ENCODE measurements around the gene GNAO1. TPM values are rescaled to one million over a fixed set of nuclear protein-coding genes. Genes with fewer than 3 reads are reported as not detected.
A peak's percentile ranks its signal among the peaks of the same experiment; 100 is the strongest.

Gene GNAO1
- total RNA-seq, 1 donor from 2014 or later, result 15.4 TPM

- Histone ChIP-seq H3K27me3 (ENCODE audit: low read depth) (no peaks in the 10 kb centered on the region), H3K27ac (replicated peaks) (no peak overlapping the region), H3K4me1 (peaks cover 21% of the 10 kb centered on the region), H3K4me3 (no peak overlapping the region), H3K36me3 (no peaks in the 10 kb centered on the region), H3K9me3 (replicated peaks) (no peaks in the 10 kb centered on the region)
- DNase-seq, result no peak
- no peak for TF ChIP-seq CTCF (IDR thresholded peaks at IDR 0.05; ENCODE audit: borderline replicate concordance)
- intact Hi-C loops (cut with micrococcal nuclease), result loop anchor here (10.0 kb wide), 1 partner anchor 260 kb away; no protein-coding TSS in a partner anchor
Observed at GRCh38 chr16:56204816-56205215, 13.5 kb downstream of the GNAO1 start.

- Histone ChIP-seq H3K27ac (replicated peaks) (no peak overlapping the region), H3K9me3 (replicated peaks) (no peaks in the 10 kb centered on the region), H3K4me3 (no peak overlapping the region), H3K4me1 (peaks cover 17% of the 10 kb centered on the region), H3K27me3 (ENCODE audit: low read depth) (no peaks in the 10 kb centered on the region), H3K36me3 (no peaks in the 10 kb centered on the region)
- DNase-seq, result no peak
- TF ChIP-seq CTCF (IDR thresholded peaks at IDR 0.05; ENCODE audit: borderline replicate concordance), result no peak
- intact Hi-C loops (cut with micrococcal nuclease), result loop anchor here (10.0 kb wide), 1 partner anchor 262 kb away; no protein-coding TSS in a partner anchor
Observed at GRCh38 chr16:56206951-56207350, 15.7 kb downstream of the GNAO1 start.

- no peak overlapping the region for H3K27ac ChIP-seq (replicated peaks)
- intact Hi-C loops (cut with micrococcal nuclease), result loop anchor here (10.0 kb wide), 1 partner anchor 263 kb away; no protein-coding TSS in a partner anchor
- no peak for DNase-seq
Observed at GRCh38 chr16:56207421-56207820, 16.1 kb downstream of the GNAO1 start.

GRCh38 chr16:56211435-56211981, 20.2 kb downstream of the GNAO1 start:
- H3K4me3 ChIP-seq, result no peak overlapping the region
- intact Hi-C loops (cut with micrococcal nuclease), result no loop called here
- peak overlapping the region; percentile 7 for H3K27ac ChIP-seq (replicated peaks)
- H3K27me3 ChIP-seq (ENCODE audit: low read depth), result no peaks in the 10 kb centered on the region
- H3K9me3 ChIP-seq (replicated peaks), result no peaks in the 10 kb centered on the region
- peaks cover 13% of the 10 kb centered on the region for H3K4me1 ChIP-seq
- no peak for TF ChIP-seq CTCF (IDR thresholded peaks at IDR 0.05; ENCODE audit: borderline replicate concordance)
- no peak for DNase-seq
- no peaks in the 10 kb centered on the region for H3K36me3 ChIP-seq

More at GRCh38 chr16:56207421-56207820, 16.1 kb downstream of the GNAO1 start:
- Histone ChIP-seq H3K27me3 (ENCODE audit: low read depth) (no peaks in the 10 kb centered on the region), H3K9me3 (replicated peaks) (no peaks in the 10 kb centered on the region), H3K4me3 (no peak overlapping the region), H3K36me3 (no peaks in the 10 kb centered on the region), H3K4me1 (peaks cover 17% of the 10 kb centered on the region)
- TF ChIP-seq CTCF (IDR thresholded peaks at IDR 0.05; ENCODE audit: borderline replicate concordance), result no peak

- peaks cover 13% of the 10 kb centered on the region for H3K4me1 ChIP-seq
- no peaks in the 10 kb centered on the region for H3K36me3 ChIP-seq
- no peak overlapping the region for H3K4me3 ChIP-seq
- H3K9me3 ChIP-seq (replicated peaks), result no peaks in the 10 kb centered on the region
- H3K27me3 ChIP-seq (ENCODE audit: low read depth), result no peaks in the 10 kb centered on the region
- TF ChIP-seq CTCF (IDR thresholded peaks at IDR 0.05; ENCODE audit: borderline replicate concordance), result no peak
- intact Hi-C loops (cut with micrococcal nuclease), result no loop called here
- peak overlapping the region; percentile 7 for H3K27ac ChIP-seq (replicated peaks)
- DNase-seq, result no peak
Observed at GRCh38 chr16:56212144-56212543, 20.9 kb downstream of the GNAO1 start.

All from left ventricle myocardium inferior (tissue), 1 donor.